Kidney (tissue), 14 donors: ENCODE results near the gene OSM. TPM values are rescaled to one million over a fixed set of nuclear protein-coding genes. Genes with fewer than 3 reads are reported as not detected.

ENCODE experiments used
- DNase-seq, 5 donors: peaks; one replicate each; pipeline ENCODE4 v3.0.0-alpha.2; 2013 to 2020
- FAIRE-seq: peaks from 2 replicates; lab custom pipeline; 2012; peaks lifted over from hg19 to GRCh38; lab: Jason Lieb, UNC
- H3K27ac ChIP-seq, 2 donors: one replicate each; pipeline ENCODE4 v1.7.0; 2013; ENCODE audit warnings: low read depth in 2 of 2, low read length in 2 of 2, inconsistent platforms in 1 of 2
- H3K27me3 ChIP-seq: one replicate; pipeline ENCODE4 v1.7.1; 2013; ENCODE audit warnings: low read length, inconsistent platforms; ENCODE audit not compliant: control insufficient read depth, insufficient read depth
- H3K36me3 ChIP-seq, 3 donors: one replicate each; pipeline versions ENCODE4 v1.7.0 to v1.7.1; 2013; ENCODE audit warnings: low read length in 3 of 3, control low read depth in 1 of 3, inconsistent platforms in 1 of 3; ENCODE audit not compliant: insufficient read depth in 3 of 3, control insufficient read depth in 2 of 3
- H3K4me1 ChIP-seq, 3 donors: one replicate each; pipeline versions ENCODE4 v1.7.0 to v1.7.1; 2013; ENCODE audit warnings: low read length in 3 of 3, inconsistent platforms in 1 of 3, low read depth in 1 of 3; ENCODE audit not compliant: control insufficient read depth in 2 of 3, insufficient read depth in 2 of 3
- H3K4me3 ChIP-seq, 3 donors: one replicate each; pipeline versions ENCODE4 v1.7.0 to v1.8.1; 2013; ENCODE audit warnings: low read length in 3 of 3, control low read depth in 1 of 3, inconsistent platforms in 1 of 3
- H3K9ac ChIP-seq, 3 donors: one replicate each; pipeline versions ENCODE4 v1.7.0 to v1.7.1; 2013; ENCODE audit warnings: low read length in 3 of 3, control low read depth in 1 of 3, inconsistent platforms in 1 of 3
- H3K9me3 ChIP-seq, 3 donors: one replicate each; pipeline versions ENCODE4 v1.7.0 to v1.7.1; 2013; ENCODE audit warnings: low read length in 3 of 3, control low read depth in 1 of 3, inconsistent platforms in 1 of 3; ENCODE audit not compliant: control insufficient read depth in 2 of 3, insufficient read depth in 1 of 3
- intact Hi-C: fragments of 100-400 bp; cut with DNase I; formaldehyde crosslinking; loops from one replicate; pipeline ENCODE4 v1.11.1; 2022
- polyA plus RNA-seq: library from polyadenylated mRNA; stranded (reverse); fragments of 350-450 nt; fragmentation: Illumina TruSeq; extraction: RNeasy Lipid Tissue Mini Kit (QIAGEN cat#74804); gene quantifications from one replicate; pipeline ENCODE4 v1.2.3, GENCODE V29; 2014; ENCODE audit warnings: low read depth, low replicate concordance; ENCODE audit not compliant: insufficient read depth
- total RNA-seq: library from RNA; stranded (reverse); fragmentation: NEBNext Ultra II Directional; extraction: Animal tissue kit (Norgen Biotek cat#: 25700); gene quantifications from one replicate; pipeline ENCODE4 v1.2.1, GENCODE V29; 2021
- TF ChIP-seq, protein P1 (sequence below): IDR thresholded peaks from 3 replicates; pipeline ENCODE4 v1.5.1; 2012; ENCODE audit warnings: mild to moderate bottlenecking, moderate library complexity, borderline replicate concordance; ENCODE audit not compliant: insufficient read depth; ENCODE audit errors: extremely low read depth
- donor health status: control.
- donor health status: control.
- donor health status: control.
- donor health status: control.
- donor health status: control.
- donor health status: DM: yes; HTN: yes; CAD: no.
- donor health status: Normal renal cell carcinoma (clear cell type).

The OSM gene
- total and polyA plus RNA-seq, 2 donors from 2014 or later, result 0.56 to 1.2 TPM

GRCh38 chr22:30262112-30262511, 4.5 kb downstream of the OSM start:
- Histone ChIP-seq H3K4me1 (peaks cover 0 to 4% (median 0%) of the 10 kb centered on the region in 3 donors), H3K9ac (no peak overlapping the region), H3K27ac (no peak overlapping the region), H3K9me3 (no peaks in the 10 kb centered on the region), H3K36me3 (no peaks in the 10 kb centered on the region), H3K4me3 (no peak overlapping the region), H3K27me3 (no peaks in the 10 kb centered on the region)
- FAIRE-seq (no peak), DNase-seq (no peak)
- TF ChIP-seq, protein P1, sequence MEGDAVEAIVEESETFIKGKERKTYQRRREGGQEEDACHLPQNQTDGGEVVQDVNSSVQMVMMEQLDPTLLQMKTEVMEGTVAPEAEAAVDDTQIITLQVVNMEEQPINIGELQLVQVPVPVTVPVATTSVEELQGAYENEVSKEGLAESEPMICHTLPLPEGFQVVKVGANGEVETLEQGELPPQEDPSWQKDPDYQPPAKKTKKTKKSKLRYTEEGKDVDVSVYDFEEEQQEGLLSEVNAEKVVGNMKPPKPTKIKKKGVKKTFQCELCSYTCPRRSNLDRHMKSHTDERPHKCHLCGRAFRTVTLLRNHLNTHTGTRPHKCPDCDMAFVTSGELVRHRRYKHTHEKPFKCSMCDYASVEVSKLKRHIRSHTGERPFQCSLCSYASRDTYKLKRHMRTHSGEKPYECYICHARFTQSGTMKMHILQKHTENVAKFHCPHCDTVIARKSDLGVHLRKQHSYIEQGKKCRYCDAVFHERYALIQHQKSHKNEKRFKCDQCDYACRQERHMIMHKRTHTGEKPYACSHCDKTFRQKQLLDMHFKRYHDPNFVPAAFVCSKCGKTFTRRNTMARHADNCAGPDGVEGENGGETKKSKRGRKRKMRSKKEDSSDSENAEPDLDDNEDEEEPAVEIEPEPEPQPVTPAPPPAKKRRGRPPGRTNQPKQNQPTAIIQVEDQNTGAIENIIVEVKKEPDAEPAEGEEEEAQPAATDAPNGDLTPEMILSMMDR, result no peak
- intact Hi-C loops, result no loop called here

DNA sequence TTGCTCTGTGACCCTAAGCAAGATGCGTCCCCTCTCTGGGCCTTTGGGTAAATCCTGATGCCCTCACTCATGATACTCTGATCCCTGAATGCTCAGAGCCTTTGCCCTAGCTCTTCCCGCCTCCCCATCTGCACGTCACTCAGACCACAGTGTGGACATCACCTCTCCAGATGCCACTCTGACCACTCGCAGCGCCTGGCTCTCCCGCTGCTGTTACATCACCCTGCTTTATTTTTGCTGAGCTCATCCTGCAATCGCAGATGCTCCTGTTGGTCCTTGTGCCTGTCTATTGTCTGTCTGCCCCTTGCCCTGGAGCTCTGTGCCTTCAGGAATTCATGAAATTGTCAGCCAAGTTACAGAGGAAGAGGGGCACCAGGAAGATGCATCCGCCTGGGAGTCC, 5.5 kb downstream of the OSM start:
- Histone ChIP-seq H3K36me3 (no peaks in the 10 kb centered on the region), H3K9me3 (no peaks in the 10 kb centered on the region), H3K4me3 (no peak overlapping the region), H3K4me1 (peaks cover 0 to 4% (median under 1%) of the 10 kb centered on the region in 3 donors), H3K27me3 (no peaks in the 10 kb centered on the region), H3K27ac (no peak overlapping the region), H3K9ac (no peak overlapping the region)
- FAIRE-seq, result no peak
- TF ChIP-seq, protein P1, result no peak
- intact Hi-C loops, result no loop called here
- DNase-seq, result no peak

DNA sequence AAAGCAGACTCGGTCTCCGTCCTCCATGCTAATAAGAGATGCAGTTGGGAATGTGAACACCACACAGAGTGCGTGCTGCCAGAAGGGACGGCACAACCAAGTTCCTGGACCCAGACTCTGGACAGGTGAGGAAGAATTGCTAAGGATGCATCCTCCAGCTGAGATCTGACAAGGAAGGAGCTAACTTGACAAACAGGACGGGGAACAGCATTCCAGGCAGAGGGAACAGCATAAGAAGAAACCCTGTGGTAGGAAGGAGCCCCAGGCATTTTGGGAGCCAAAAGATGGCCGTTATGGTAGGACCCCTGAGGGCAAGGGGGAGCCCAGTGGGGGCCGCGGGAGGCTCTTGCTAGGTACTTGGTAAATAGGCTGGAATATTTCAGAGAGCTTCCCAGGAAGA, 6.0 kb downstream of the OSM start:
- no peak overlapping the region for H3K4me3 ChIP-seq
- no peak for FAIRE-seq
- no peaks in the 10 kb centered on the region for H3K9me3 ChIP-seq
- H3K4me1 ChIP-seq, result peaks cover 0 to 5% (median 4%) of the 10 kb centered on the region in 3 donors
- no peaks in the 10 kb centered on the region for H3K36me3 ChIP-seq
- H3K27me3 ChIP-seq, result no peaks in the 10 kb centered on the region
- TF ChIP-seq, protein P1, result no peak
- intact Hi-C loops, result no loop called here
- no peak overlapping the region for H3K9ac ChIP-seq
- no peak overlapping the region for H3K27ac ChIP-seq
- no peak for DNase-seq

- no peaks in the 10 kb centered on the region for H3K27me3 ChIP-seq
- TF ChIP-seq, protein P1, result no peak
- H3K9me3 ChIP-seq, result no peaks in the 10 kb centered on the region
- DNase-seq (no peak), FAIRE-seq (no peak)
- no peak overlapping the region for H3K4me3 ChIP-seq
- H3K4me1 ChIP-seq, result peaks cover 0 to 6% (median 4%) of the 10 kb centered on the region in 3 donors
- H3K9ac ChIP-seq, result no peak overlapping the region
- H3K36me3 ChIP-seq, result no peaks in the 10 kb centered on the region
- intact Hi-C loops, result no loop called here
- H3K27ac ChIP-seq, result no peak overlapping the region
These were observed 6.4 kb downstream of the OSM start for GRCh38 chr22:30260276-30260675.
